Ishikawa (cell line): Measurements from ENCODE around the gene ADIG.

Experiments
- CEBPB ChIP-seq: IDR thresholded peaks from 2 replicates; pipeline ENCODE4 v1.6.1; 2012
- RAD21 ChIP-seq: IDR thresholded peaks from 2 replicates; pipeline ENCODE4 v1.6.1; 2012; ENCODE audit warnings: low read depth
- YY1 ChIP-seq: IDR thresholded peaks from 2 replicates; pipeline ENCODE4 v1.6.1; 2012; ENCODE audit warnings: low read depth
- ZBTB7A ChIP-seq: IDR thresholded peaks from 2 replicates; pipeline ENCODE4 v1.6.1; 2012; ENCODE audit warnings: low read depth

- no peak for TF ChIP-seq YY1
- no peak for TF ChIP-seq RAD21
- TF ChIP-seq CEBPB, result no peak
- no peak for TF ChIP-seq ZBTB7A
Measured at GRCh38 chr20:38630727-38631126, 49.7 kb downstream of the ADIG start.
